ENCODE results near the gene UGT1A9.

UGT1A9 gene

GRCh38 chr2:233689501-233689900 lies 17.8 kb downstream of the UGT1A9 start:
- no peak overlapping the region for H3K27ac ChIP-seq
- no peaks in the 10 kb centered on the region for H3K9me3 ChIP-seq
- no peak for TF ChIP-seq CTCF (IDR thresholded peaks at IDR 0.05)
- no peak overlapping the region for H3K4me3 ChIP-seq (ENCODE audit: low read depth in 1 of 2, low read length in 1 of 2)
- no peaks in the 10 kb centered on the region for H3K4me1 ChIP-seq (ENCODE audit: control insufficient read depth in 1 of 2, insufficient read depth in 1 of 2, low read depth in 1 of 2, low read length in 1 of 2)
- H3K36me3 ChIP-seq: no peaks in the 10 kb centered on the region
- peaks cover 5% of the 10 kb centered on the region for H3K27me3 ChIP-seq

- H3K36me3 ChIP-seq: no peaks in the 10 kb centered on the region
- H3K4me3 ChIP-seq (ENCODE audit: low read depth in 1 of 2, low read length in 1 of 2): no peak overlapping the region
- no peaks in the 10 kb centered on the region for H3K9me3 ChIP-seq
- no peak for TF ChIP-seq CTCF (IDR thresholded peaks at IDR 0.05)
- H3K27me3 ChIP-seq: peaks cover 5% of the 10 kb centered on the region
- H3K27ac ChIP-seq: no peak overlapping the region
- H3K4me1 ChIP-seq (ENCODE audit: control insufficient read depth in 1 of 2, insufficient read depth in 1 of 2, low read depth in 1 of 2, low read length in 1 of 2): no peaks in the 10 kb centered on the region
Measured at GRCh38 chr2:233690444-233690843, 18.7 kb downstream of the UGT1A9 start.

GRCh38 chr2:233691443-233692433 lies 20.0 kb downstream of the UGT1A9 start:
- Histone ChIP-seq H3K9me3 (no peaks in the 10 kb centered on the region), H3K4me1 (ENCODE audit: control insufficient read depth in 1 of 2, insufficient read depth in 1 of 2, low read depth in 1 of 2, low read length in 1 of 2) (no peaks in the 10 kb centered on the region), H3K27ac (no peak overlapping the region), H3K36me3 (no peaks in the 10 kb centered on the region), H3K4me3 (ENCODE audit: low read depth in 1 of 2, low read length in 1 of 2) (no peak overlapping the region), H3K27me3 (peaks cover 1% of the 10 kb centered on the region)
- TF ChIP-seq CTCF (IDR thresholded peaks at IDR 0.05): no peak

GRCh38 chr2:233692648-233693047 lies 20.9 kb downstream of the UGT1A9 start, which contains the start of gene UGT1A6:
Gene UGT1A6, plus strand, starts transcription at chr2:233692890. Its CDS starts 115 bp downstream, at chr2:233693005.
- no peaks in the 10 kb centered on the region for H3K9me3 ChIP-seq
- no peaks in the 10 kb centered on the region for H3K36me3 ChIP-seq
- H3K4me3 ChIP-seq (ENCODE audit: low read depth in 1 of 2, low read length in 1 of 2): no peak within 1 kb of the TSS
- TF ChIP-seq CTCF (IDR thresholded peaks at IDR 0.05): no peak
- no peak within 1 kb of the TSS for H3K27ac ChIP-seq
- H3K4me1 ChIP-seq (ENCODE audit: control insufficient read depth in 1 of 2, insufficient read depth in 1 of 2, low read depth in 1 of 2, low read length in 1 of 2): no peaks in the 10 kb centered on the region
- no peaks in the 10 kb centered on the region for H3K27me3 ChIP-seq

GRCh38 chr2:233693963-233694362 lies 22.3 kb downstream of the UGT1A9 start:
- TF ChIP-seq CTCF (IDR thresholded peaks at IDR 0.05): no peak
- Histone ChIP-seq H3K27me3 (no peaks in the 10 kb centered on the region), H3K36me3 (no peaks in the 10 kb centered on the region), H3K4me3 (ENCODE audit: low read depth in 1 of 2, low read length in 1 of 2) (no peak overlapping the region), H3K27ac (no peak overlapping the region), H3K9me3 (no peaks in the 10 kb centered on the region), H3K4me1 (ENCODE audit: control insufficient read depth in 1 of 2, insufficient read depth in 1 of 2, low read depth in 1 of 2, low read length in 1 of 2) (no peaks in the 10 kb centered on the region)
